A549 (cell line): ENCODE measurements around the gene IL2RA.

Experiments
- CTCF ChIP-seq: fragments of >200 bp; sonication (Bioruptor Twin); formaldehyde crosslinking; IDR thresholded peaks from 3 replicates; pipeline ENCODE4 v1.5.1; 2016
- EP300 ChIP-seq, 2 experiments: fragments of >200 bp; sonication (Bioruptor Twin); formaldehyde crosslinking; IDR thresholded peaks; 2 replicates in 1 of 2; 3 replicates in 1 of 2; pipeline ENCODE4 v1.6.1; 2016 to 2017
- ESRRA ChIP-seq: fragments of 150-350 bp; IDR thresholded peaks from 2 replicates; pipeline ENCODE4 v1.6.1; 2014; ENCODE audit warnings: mild to moderate bottlenecking, low read length, borderline replicate concordance
- HDAC2 ChIP-seq: fragments of 200-600 bp; sonication (generic); IDR thresholded peaks from 2 replicates; pipeline ENCODE4 v1.6.1; 2016
- JUN ChIP-seq, 2 experiments: fragments of >200 bp; sonication (Bioruptor Twin); formaldehyde crosslinking; IDR thresholded peaks; 2 replicates in 1 of 2; 3 replicates in 1 of 2; pipeline ENCODE4 v1.6.1; 2016 to 2017
- MAFK ChIP-seq: fragments of 450-650 bp; IDR thresholded peaks from 2 replicates; pipeline ENCODE4 v1.6.1; 2014; ENCODE audit not compliant: partially characterized antibody
- MAX ChIP-seq: IDR thresholded peaks from 2 replicates; pipeline ENCODE4 v1.6.1; 2012
- PBX3 ChIP-seq: IDR thresholded peaks from 2 replicates; pipeline ENCODE4 v1.6.1; 2012
- POLR2A ChIP-seq: IDR thresholded peaks from 2 replicates; pipeline ENCODE4 v1.6.1; 2012; ENCODE audit warnings: mild to moderate bottlenecking, low read length
- POLR2AphosphoS2 ChIP-seq: conservative IDR thresholded peaks from 2 replicates; pipeline ENCODE4 v1.6.1; 2012; ENCODE audit warnings: low read length, improper control_type of control experiment, inconsistent platforms
- RFX5 ChIP-seq: fragments of 450-650 bp; IDR thresholded peaks from 2 replicates; pipeline ENCODE4 v1.7.1; 2014; ENCODE audit warnings: antibody characterized with exemption, mild to moderate bottlenecking, moderate library complexity
- SMC3 ChIP-seq: fragments of >200 bp; sonication (Bioruptor Twin); formaldehyde crosslinking; IDR thresholded peaks from 3 replicates; pipeline ENCODE4 v1.6.1; 2018; ENCODE audit warnings: inconsistent platforms
- USF2 ChIP-seq: fragments of 450-650 bp; IDR thresholded peaks from 2 replicates; pipeline ENCODE4 v1.6.1; 2014; ENCODE audit warnings: antibody characterized with exemption
- ZC3H11A ChIP-seq: fragments of 450-650 bp; IDR thresholded peaks from 2 replicates; pipeline ENCODE4 v1.6.1; 2014; ENCODE audit warnings: antibody characterized with exemption, mild to moderate bottlenecking

GRCh38 chr10:6053303-6053702 is 8.9 kb downstream of the IL2RA start:
- TF ChIP-seq MAFK (no peak), CTCF (no peak), USF2 (no peak), POLR2A (no peak), RFX5 (no peak), ZC3H11A (no peak), EP300 (IDR thresholded peaks at IDR 0.05) (no peak), MAX (no peak), HDAC2 (no peak), ESRRA (no peak), POLR2AphosphoS2 (no peak), PBX3 (no peak), SMC3 (no peak), JUN (IDR thresholded peaks at IDR 0.05) (no peak)
